ENCODE data around the gene SLC17A7. TPM values are rescaled to one million over a fixed set of nuclear protein-coding genes. Genes with fewer than 3 reads are reported as not detected.

SLC17A7 gene
- total and polyA plus RNA-seq, 9 of the 15 experiments (the other 6 are each of a cell fraction or from before 2014, with no cell fraction given), result 1.1 to 15.7 (median 2.4) TPM

DNA sequence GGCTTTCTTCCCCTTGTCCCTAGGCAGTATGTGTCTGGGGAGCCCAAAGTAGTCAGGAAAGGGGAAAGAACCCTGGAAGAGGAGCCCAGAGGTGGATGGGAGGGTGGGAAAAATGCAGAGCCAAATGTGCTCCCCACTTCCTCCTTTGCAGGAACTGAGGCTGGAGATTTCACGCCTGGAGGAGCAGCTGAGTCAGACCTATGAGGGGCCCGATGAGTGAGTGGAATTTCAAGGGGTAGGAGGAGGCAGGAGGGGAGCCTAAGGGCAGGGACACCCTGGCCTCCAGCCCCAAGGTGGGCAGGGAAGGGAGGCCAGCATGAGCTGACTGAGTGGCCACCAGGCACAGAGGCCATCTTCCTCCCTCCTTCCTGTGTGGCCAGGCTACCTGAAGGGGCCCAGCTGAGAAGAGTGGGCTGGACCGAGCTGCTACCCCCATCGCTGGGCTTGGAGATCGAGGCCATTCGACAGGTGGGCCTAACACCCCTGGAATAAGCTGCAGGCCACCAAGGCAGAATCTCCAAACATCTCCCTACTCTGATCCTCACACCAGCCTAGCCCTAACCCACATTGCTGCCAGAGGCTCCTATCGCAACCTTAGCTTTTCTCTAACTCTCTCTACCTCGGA is 32.4 kb downstream of the SLC17A7 start (continued):
- TF ChIP-seq MYBL2 (IDR thresholded peaks at IDR 0.05; ENCODE audit: low read depth), result no peak
- no peak for TF ChIP-seq MYBL2 (CRISPR knock-in tag; IDR thresholded peaks at IDR 0.05; ENCODE audit: borderline replicate concordance)
- TF ChIP-seq ZNF311 (CRISPR knock-in tag; IDR thresholded peaks at IDR 0.05), result peak; percentile 50; the same call in 1 of the 2 replicates
- TF ChIP-seq IFI16 (CRISPR knock-in tag; IDR thresholded peaks at IDR 0.05), result no peak
- no peak for TF ChIP-seq ZSCAN29 (IDR thresholded peaks at IDR 0.05)
- TF ChIP-seq MCM5 (IDR thresholded peaks at IDR 0.05; ENCODE audit: low read depth), result no peak
- no peak for TF ChIP-seq TARDBP (IDR thresholded peaks at IDR 0.05)
- TF ChIP-seq, protein P1, sequence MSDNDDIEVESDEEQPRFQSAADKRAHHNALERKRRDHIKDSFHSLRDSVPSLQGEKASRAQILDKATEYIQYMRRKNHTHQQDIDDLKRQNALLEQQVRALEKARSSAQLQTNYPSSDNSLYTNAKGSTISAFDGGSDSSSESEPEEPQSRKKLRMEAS (CRISPR knock-in tag; IDR thresholded peaks at IDR 0.05), result peak; percentile 45; the same call in 1 of the 2 replicates
- no peak for TF ChIP-seq NRF1 (conservative IDR thresholded peaks at IDR 0.05 in 1 of 2, IDR thresholded peaks at IDR 0.05 in 1 of 2)
- TF ChIP-seq, protein P2, sequence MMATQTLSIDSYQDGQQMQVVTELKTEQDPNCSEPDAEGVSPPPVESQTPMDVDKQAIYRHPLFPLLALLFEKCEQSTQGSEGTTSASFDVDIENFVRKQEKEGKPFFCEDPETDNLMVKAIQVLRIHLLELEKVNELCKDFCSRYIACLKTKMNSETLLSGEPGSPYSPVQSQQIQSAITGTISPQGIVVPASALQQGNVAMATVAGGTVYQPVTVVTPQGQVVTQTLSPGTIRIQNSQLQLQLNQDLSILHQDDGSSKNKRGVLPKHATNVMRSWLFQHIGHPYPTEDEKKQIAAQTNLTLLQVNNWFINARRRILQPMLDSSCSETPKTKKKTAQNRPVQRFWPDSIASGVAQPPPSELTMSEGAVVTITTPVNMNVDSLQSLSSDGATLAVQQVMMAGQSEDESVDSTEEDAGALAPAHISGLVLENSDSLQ (IDR thresholded peaks at IDR 0.05), result no peak
- peak; percentile 27; the same call in 1 of the 2 replicates for TF ChIP-seq JUND (IDR thresholded peaks at IDR 0.05; ENCODE audit: borderline replicate concordance, low read depth, low read length)
- TF ChIP-seq JUND (tag; IDR thresholded peaks at IDR 0.05; ENCODE audit: borderline replicate concordance, low read depth, low read length), result peak; percentile 25; the same call in 1 of the 3 replicates
- no peak for TF ChIP-seq TFAM (CRISPR knock-in tag; conservative IDR thresholded peaks at IDR 0.05)
- TF ChIP-seq, protein P3, sequence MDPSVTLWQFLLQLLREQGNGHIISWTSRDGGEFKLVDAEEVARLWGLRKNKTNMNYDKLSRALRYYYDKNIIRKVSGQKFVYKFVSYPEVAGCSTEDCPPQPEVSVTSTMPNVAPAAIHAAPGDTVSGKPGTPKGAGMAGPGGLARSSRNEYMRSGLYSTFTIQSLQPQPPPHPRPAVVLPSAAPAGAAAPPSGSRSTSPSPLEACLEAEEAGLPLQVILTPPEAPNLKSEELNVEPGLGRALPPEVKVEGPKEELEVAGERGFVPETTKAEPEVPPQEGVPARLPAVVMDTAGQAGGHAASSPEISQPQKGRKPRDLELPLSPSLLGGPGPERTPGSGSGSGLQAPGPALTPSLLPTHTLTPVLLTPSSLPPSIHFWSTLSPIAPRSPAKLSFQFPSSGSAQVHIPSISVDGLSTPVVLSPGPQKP (CRISPR knock-in tag; IDR thresholded peaks at IDR 0.05), result no peak
- peak; percentile 95 for TF ChIP-seq SPI1 (IDR thresholded peaks at IDR 0.05; ENCODE audit: borderline replicate concordance, low read depth, low read length)
- TF ChIP-seq, protein P4, sequence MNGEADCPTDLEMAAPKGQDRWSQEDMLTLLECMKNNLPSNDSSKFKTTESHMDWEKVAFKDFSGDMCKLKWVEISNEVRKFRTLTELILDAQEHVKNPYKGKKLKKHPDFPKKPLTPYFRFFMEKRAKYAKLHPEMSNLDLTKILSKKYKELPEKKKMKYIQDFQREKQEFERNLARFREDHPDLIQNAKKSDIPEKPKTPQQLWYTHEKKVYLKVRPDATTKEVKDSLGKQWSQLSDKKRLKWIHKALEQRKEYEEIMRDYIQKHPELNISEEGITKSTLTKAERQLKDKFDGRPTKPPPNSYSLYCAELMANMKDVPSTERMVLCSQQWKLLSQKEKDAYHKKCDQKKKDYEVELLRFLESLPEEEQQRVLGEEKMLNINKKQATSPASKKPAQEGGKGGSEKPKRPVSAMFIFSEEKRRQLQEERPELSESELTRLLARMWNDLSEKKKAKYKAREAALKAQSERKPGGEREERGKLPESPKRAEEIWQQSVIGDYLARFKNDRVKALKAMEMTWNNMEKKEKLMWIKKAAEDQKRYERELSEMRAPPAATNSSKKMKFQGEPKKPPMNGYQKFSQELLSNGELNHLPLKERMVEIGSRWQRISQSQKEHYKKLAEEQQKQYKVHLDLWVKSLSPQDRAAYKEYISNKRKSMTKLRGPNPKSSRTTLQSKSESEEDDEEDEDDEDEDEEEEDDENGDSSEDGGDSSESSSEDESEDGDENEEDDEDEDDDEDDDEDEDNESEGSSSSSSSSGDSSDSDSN (IDR thresholded peaks at IDR 0.05; ENCODE audit: borderline replicate concordance in 1 of 2, low read depth in 2 of 2, low read length in 2 of 2), result no peak
- TF ChIP-seq L3MBTL2 (IDR thresholded peaks at IDR 0.05), result 0 out of 2 replicates have a peak, but pooled peaks have one; percentile 16
- TF ChIP-seq ERF (CRISPR knock-in tag; IDR thresholded peaks at IDR 0.05), result 0 out of 2 replicates have a peak, but pooled peaks have one; percentile 23
- no peak for TF ChIP-seq ARID1B (IDR thresholded peaks at IDR 0.05)
- TF ChIP-seq ZKSCAN1 (IDR thresholded peaks at IDR 0.05; ENCODE audit: low read depth, low read length), result no peak
- TF ChIP-seq ZNF76 (CRISPR knock-in tag; IDR thresholded peaks at IDR 0.05; ENCODE audit: borderline replicate concordance), result 0 out of 2 replicates have a peak, but pooled peaks have one; percentile 44
- TF ChIP-seq ZBTB1 (CRISPR knock-in tag; IDR thresholded peaks at IDR 0.05; ENCODE audit: borderline replicate concordance, low read depth), result no peak; the same call in 1 of the 2 replicates
- TF ChIP-seq ZBTB8A (IDR thresholded peaks at IDR 0.05; ENCODE audit: partially characterized antibody), result no peak
